ENCODE data around the gene ANKUB1.
A peak's percentile ranks its signal among the peaks of the same experiment; 100 is the strongest.

ANKUB1 gene

DNA sequence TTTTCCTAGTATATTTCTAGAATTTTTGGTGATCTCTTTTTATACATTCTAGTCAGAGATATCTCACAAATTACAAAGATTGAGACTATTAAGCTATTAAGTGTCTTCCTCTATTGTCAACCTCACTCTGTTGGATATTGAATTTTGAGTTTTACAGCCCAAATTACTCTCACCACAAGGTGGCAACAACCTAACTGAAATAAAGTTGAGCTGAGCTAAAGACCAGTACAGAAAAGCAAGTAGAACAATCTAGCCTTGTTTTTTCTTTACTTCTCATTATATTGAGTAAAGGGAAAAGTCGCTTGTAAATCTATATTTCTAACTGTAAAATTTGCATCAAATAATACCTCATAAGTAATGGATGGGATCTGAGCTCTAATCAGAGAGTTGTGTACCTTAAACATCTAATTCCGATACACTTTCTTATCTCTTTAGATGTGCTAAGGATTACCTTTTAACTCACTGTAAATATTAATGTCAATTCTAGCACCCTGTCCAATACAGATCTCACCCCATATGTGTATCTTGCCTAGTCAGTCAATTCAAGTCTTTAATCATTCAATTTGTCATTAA, 26.5 kb downstream of the ANKUB1 start:
- TF ChIP-seq, protein P1, sequence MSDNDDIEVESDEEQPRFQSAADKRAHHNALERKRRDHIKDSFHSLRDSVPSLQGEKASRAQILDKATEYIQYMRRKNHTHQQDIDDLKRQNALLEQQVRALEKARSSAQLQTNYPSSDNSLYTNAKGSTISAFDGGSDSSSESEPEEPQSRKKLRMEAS (IDR thresholded peaks at IDR 0.05; ENCODE audit: low read depth, low read length), result no peak
- TF ChIP-seq CTCF (IDR thresholded peaks at IDR 0.05; ENCODE audit: low read depth, low read length), result peak; percentile 32
- peak; percentile 39 for DNase-seq (ENCODE audit: low read depth)
- H3K4me3 ChIP-seq (ENCODE audit: low read depth, low read length), result no peak overlapping the region

GRCh38 chr3:149764302-149764701, 28.1 kb downstream of the ANKUB1 start:
- DNase-seq (ENCODE audit: low read depth), result no peak
- no peak overlapping the region for H3K4me3 ChIP-seq (ENCODE audit: low read depth, low read length)
- no peak for TF ChIP-seq MYC (IDR thresholded peaks at IDR 0.05; ENCODE audit: low read depth, low read length)
- TF ChIP-seq CTCF (IDR thresholded peaks at IDR 0.05; ENCODE audit: low read depth, low read length), result no peak
- TF ChIP-seq, protein P1 (IDR thresholded peaks at IDR 0.05; ENCODE audit: low read depth, low read length), result no peak
- TF ChIP-seq POLR2A (IDR thresholded peaks at IDR 0.05; ENCODE audit: extremely low read depth, insufficient read length), result no peak

- H3K4me3 ChIP-seq (ENCODE audit: low read depth, low read length), result no peak overlapping the region
- no peak for TF ChIP-seq CTCF (IDR thresholded peaks at IDR 0.05; ENCODE audit: low read depth, low read length)
- TF ChIP-seq MYC (IDR thresholded peaks at IDR 0.05; ENCODE audit: low read depth, low read length), result no peak
- no peak for TF ChIP-seq POLR2A (IDR thresholded peaks at IDR 0.05; ENCODE audit: extremely low read depth, insufficient read length)
- TF ChIP-seq, protein P1 (IDR thresholded peaks at IDR 0.05; ENCODE audit: low read depth, low read length), result no peak
- DNase-seq (ENCODE audit: low read depth), result no peak
Measured at GRCh38 chr3:149763565-149764195, 28.7 kb downstream of the ANKUB1 start.

GRCh38 chr3:149753717-149754116, 38.6 kb downstream of the ANKUB1 start:
- no peak for DNase-seq (ENCODE audit: low read depth)
- TF ChIP-seq CTCF (IDR thresholded peaks at IDR 0.05; ENCODE audit: low read depth, low read length) (no peak), POLR2A (IDR thresholded peaks at IDR 0.05; ENCODE audit: extremely low read depth, insufficient read length) (no peak), MYC (IDR thresholded peaks at IDR 0.05; ENCODE audit: low read depth, low read length) (no peak)
- TF ChIP-seq, protein P1 (IDR thresholded peaks at IDR 0.05; ENCODE audit: low read depth, low read length), result no peak
- H3K4me3 ChIP-seq (ENCODE audit: low read depth, low read length), result no peak overlapping the region

GRCh38 chr3:149752788-149753136, 39.6 kb downstream of the ANKUB1 start:
- DNase-seq (ENCODE audit: low read depth), result no peak
- TF ChIP-seq MYC (IDR thresholded peaks at IDR 0.05; ENCODE audit: low read depth, low read length) (no peak), CTCF (IDR thresholded peaks at IDR 0.05; ENCODE audit: low read depth, low read length) (no peak), POLR2A (IDR thresholded peaks at IDR 0.05; ENCODE audit: extremely low read depth, insufficient read length) (no peak)
- TF ChIP-seq, protein P1 (IDR thresholded peaks at IDR 0.05; ENCODE audit: low read depth, low read length), result no peak
- H3K4me3 ChIP-seq (ENCODE audit: low read depth, low read length), result peak overlapping the region; percentile 81

All from NB4 (cell line).